CD1c-positive myeloid dendritic cell (primary cell): ENCODE results near the gene TSHR.

Experiments used
- DNase-seq: peaks from one replicate; pipeline ENCODE4 v3.0.0-alpha.2; 2016; ENCODE audit errors: extremely low spot score

The TSHR gene

DNA sequence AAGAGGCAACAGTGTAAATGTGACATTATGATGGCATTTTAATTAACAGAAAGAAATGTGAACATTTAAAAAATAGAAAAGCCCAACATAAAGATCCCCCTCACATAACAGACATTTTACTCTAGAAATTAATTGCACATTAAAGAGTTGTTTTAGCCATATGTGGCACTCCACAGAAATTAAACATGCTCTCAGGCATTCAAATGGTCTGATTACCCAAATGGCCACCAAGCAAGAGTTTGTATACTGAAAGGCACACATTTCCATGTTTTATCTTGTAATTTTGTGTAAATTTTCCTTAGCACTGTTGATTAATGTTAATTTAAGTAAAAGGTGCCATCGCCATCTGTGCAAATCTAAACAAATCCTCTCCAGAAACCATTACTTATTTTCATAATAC is 221.8 kb downstream of the TSHR start:
- no peak for DNase-seq

GRCh38 chr14:81178063-81178462 is 222.6 kb downstream of the TSHR start:
- DNase-seq, result peak; percentile 35

DNA sequence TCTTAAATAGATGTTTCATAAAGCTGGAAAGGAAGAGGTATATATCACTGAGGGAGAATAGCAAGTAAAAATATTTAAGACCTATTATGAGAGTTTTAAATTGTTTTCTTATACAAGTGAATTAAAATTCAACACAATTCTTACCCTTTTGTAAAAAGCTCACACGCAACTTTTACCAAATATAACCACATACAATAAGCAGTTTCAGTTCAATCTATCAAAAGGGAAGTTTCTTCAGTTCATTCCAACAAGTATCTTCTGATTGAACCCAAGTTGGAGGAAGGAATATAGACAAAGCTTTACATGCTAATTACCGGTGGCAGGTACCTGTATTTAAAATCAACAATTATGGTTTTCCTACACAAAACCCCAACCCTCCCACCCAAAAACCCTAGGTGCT is 224.2 kb downstream of the TSHR start:
- DNase-seq, result peak; percentile 58

- DNase-seq, result no peak
These were observed 232.6 kb downstream of the TSHR start for GRCh38 chr14:81187832-81188522.

- no peak for DNase-seq
These were observed 237.2 kb downstream of the TSHR start for GRCh38 chr14:81192594-81192993.

DNA sequence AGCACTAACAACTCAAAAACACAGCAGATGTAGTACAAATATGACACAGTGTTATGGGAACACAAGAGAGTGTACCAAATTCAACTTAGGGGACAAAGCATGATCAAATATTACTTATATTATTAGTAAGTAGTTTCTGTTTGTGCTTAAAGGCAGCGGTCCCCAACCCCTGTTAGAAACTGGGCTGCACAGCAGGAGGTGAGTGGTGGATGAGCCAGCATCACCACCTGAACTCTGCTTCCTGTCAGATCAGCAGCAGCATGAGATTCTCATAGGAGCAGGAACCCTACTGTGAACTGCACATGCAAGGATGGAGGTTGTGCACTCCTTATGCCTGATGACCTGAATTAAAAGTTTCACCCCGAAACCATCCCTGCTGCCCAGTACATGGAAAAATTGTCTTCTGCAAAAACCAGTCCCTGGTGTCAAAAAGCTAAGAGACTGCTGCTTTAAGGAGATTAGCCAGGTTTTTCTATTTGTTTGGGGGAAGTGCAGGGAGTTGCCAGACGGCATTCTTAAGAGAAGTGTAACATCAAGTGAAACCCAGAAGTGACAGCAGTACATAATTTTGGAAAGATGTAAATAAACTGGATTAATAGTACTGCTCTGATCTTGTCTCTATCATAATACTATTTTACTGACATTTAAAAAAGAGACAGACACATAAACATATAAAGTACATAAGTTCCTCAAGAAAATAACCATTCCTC is 238.7 kb downstream of the TSHR start:
- no peak for DNase-seq
